K562 (cell line): ENCODE data around the gene COL11A2. TPM values are rescaled to one million over a fixed set of nuclear protein-coding genes. Genes with fewer than 3 reads are reported as not detected.

Experiments used
- CBX2 ChIP-seq: fragments of 200-600 bp; sonication (generic); IDR thresholded peaks from one replicate; pipeline ENCODE4 v1.6.1; 2012; ENCODE audit warnings: mild to moderate bottlenecking, low read length, inconsistent platforms; ENCODE audit not compliant: insufficient read depth, poor library complexity, severe bottlenecking
- CREM ChIP-seq: IDR thresholded peaks from 2 replicates; pipeline ENCODE4 v1.6.1; 2014; ENCODE audit warnings: antibody characterized with exemption, low read depth
- CTCF ChIP-seq, 3 experiments: IDR thresholded peaks in 2 of 3; conservative IDR thresholded peaks in 1 of 3; 2 replicates each; pipeline ENCODE4 v1.5.1; 2011 to 2012; ENCODE audit warnings: low read length in 3 of 3, mild to moderate bottlenecking in 3 of 3, control low read depth in 2 of 3, improper control_type of control experiment in 1 of 3, inconsistent platforms in 1 of 3, low read depth in 1 of 3, mixed read lengths in 1 of 3, moderate library complexity in 1 of 3; ENCODE audit not compliant: insufficient read depth in 2 of 3
- CTCFL ChIP-seq: IDR thresholded peaks from 2 replicates; pipeline ENCODE4 v1.6.1; 2011; ENCODE audit warnings: borderline replicate concordance, low read depth, mild to moderate bottlenecking, moderate library complexity, low read length; ENCODE audit not compliant: insufficient read depth, poor library complexity, severe bottlenecking
- ETS2 ChIP-seq: IDR thresholded peaks from 2 replicates; pipeline ENCODE4 v1.6.1; 2016; ENCODE audit warnings: borderline replicate concordance, missing genetic modification characterization, mild to moderate bottlenecking, moderate library complexity, missing compliant biosample characterization; ENCODE audit not compliant: poor library complexity, severe bottlenecking
- FOXK2 ChIP-seq, 2 experiments: fragments of 450-650 bp; IDR thresholded peaks in 1 of 2; conservative IDR thresholded peaks in 1 of 2; 2 replicates each; pipeline ENCODE4 v1.6.1; 2016; ENCODE audit warnings: low read depth in 2 of 2, mild to moderate bottlenecking in 1 of 2
- KAT7 ChIP-seq: sonication (generic); formaldehyde crosslinking; IDR thresholded peaks from 2 replicates; pipeline ENCODE4 v1.8.0; 2022; ENCODE audit warnings: missing genetic modification reagents, mild to moderate bottlenecking, borderline replicate concordance
- KDM1A ChIP-seq, 2 experiments: fragments of 450-650 bp; IDR thresholded peaks; 2 replicates each; pipeline ENCODE4 v1.6.1; 2016; ENCODE audit warnings: mild to moderate bottlenecking in 2 of 2
- MYBL2 ChIP-seq, 2 experiments: fragments of 450-650 bp in 1 of 2; sonication (generic) in 1 of 2; formaldehyde crosslinking in 1 of 2; IDR thresholded peaks; 2 replicates each; pipeline versions ENCODE4 v1.6.1 to v1.8.1; 2017 to 2022; ENCODE audit warnings: borderline replicate concordance in 1 of 2, inconsistent platforms in 1 of 2, low read depth in 1 of 2, mild to moderate bottlenecking in 1 of 2, missing genetic modification reagents in 1 of 2, moderate library complexity in 1 of 2
- RAD21 ChIP-seq, 2 experiments: fragments of 250-450 bp in 1 of 2; fragments of 450-650 bp in 1 of 2; sonication (Bioruptor Pico) in 1 of 2; formaldehyde crosslinking in 1 of 2; IDR thresholded peaks in 1 of 2; conservative IDR thresholded peaks in 1 of 2; 2 replicates each; pipeline versions ENCODE4 v1.4.0 to v1.8.0; 2020 to 2022; ENCODE audit warnings: mild to moderate bottlenecking in 2 of 2, moderate library complexity in 1 of 2
- RCOR1 ChIP-seq, 2 experiments: IDR thresholded peaks; 2 replicates each; pipeline ENCODE4 v1.6.1; 2012; ENCODE audit warnings: low read depth in 2 of 2, low read length in 2 of 2, borderline replicate concordance in 1 of 2, improper control_type of control experiment in 1 of 2
- SMARCA4 ChIP-seq: fragments of 450-650 bp; IDR thresholded peaks from 2 replicates; pipeline ENCODE4 v1.6.1; 2016
- SMARCC2 ChIP-seq: fragments of 450-650 bp; IDR thresholded peaks from 2 replicates; pipeline ENCODE4 v1.6.1; 2017; ENCODE audit warnings: antibody characterized with exemption, moderate library complexity, mild to moderate bottlenecking, low read depth
- SMC3 ChIP-seq: conservative IDR thresholded peaks from 2 replicates; pipeline ENCODE4 v1.6.1; 2011; ENCODE audit warnings: low read depth, low read length, improper control_type of control experiment; ENCODE audit not compliant: insufficient read depth
- TCFL5 ChIP-seq: fragments of 250-450 bp; sonication (Bioruptor Pico); conservative IDR thresholded peaks from 2 replicates; pipeline ENCODE4 v1.6.1; 2021; ENCODE audit warnings: mild to moderate bottlenecking, moderate library complexity, matching md5 sums
- XRCC3 ChIP-seq: fragments of 450-650 bp; IDR thresholded peaks from 2 replicates; pipeline ENCODE4 v1.6.1; 2017; ENCODE audit warnings: mild to moderate bottlenecking, moderate library complexity
- ZBTB7A ChIP-seq: IDR thresholded peaks from 2 replicates; pipeline ENCODE4 v1.6.1; 2011; ENCODE audit warnings: low read depth, mild to moderate bottlenecking, low read length, moderate library complexity, borderline replicate concordance; ENCODE audit not compliant: control insufficient read depth
- ZNF347 ChIP-seq: fragments of 450-650 bp; formaldehyde crosslinking; IDR thresholded peaks from 2 replicates; pipeline ENCODE4 v1.4.0; 2020; ENCODE audit warnings: low read depth, mild to moderate bottlenecking, moderate library complexity
- ZNF764 ChIP-seq: fragments of 250-450 bp; sonication (Bioruptor Pico); IDR thresholded peaks from 2 replicates; pipeline ENCODE4 v1.4.0; 2020; ENCODE audit warnings: low read depth, mild to moderate bottlenecking, moderate library complexity
- polyA plus RNA-seq, 8 experiments: library from polyadenylated mRNA; depleted of rRNA in 4 of 8; stranded (reverse) in 5 of 8; unstranded in 3 of 8; fragments of >200 nt; fragmentation: Nextera tagmentation in 2 of 8; fragmentation: Illumina TruSeq in 1 of 8; extraction: Ambion mirVana in 2 of 8; extraction: Trizol in 1 of 8; gene quantifications; 2 replicates each; pipeline versions ENCODE4 v1.2.1 to v1.2.3, GENCODE V29; 2011 to 2014; ENCODE audit warnings: inconsistent platforms in 1 of 8, missing spikeins in 1 of 8
- total RNA-seq, 7 experiments: library from RNA; depleted of rRNA in 6 of 7; stranded (reverse); fragments of >200 nt in 6 of 7; fragmentation: Illumina TruSeq in 2 of 7; extraction: Trizol in 2 of 7; gene quantifications; 2 replicates each; pipeline versions ENCODE4 v1.2.1 to v1.2.3, GENCODE V29; 2011 to 2021; ENCODE audit warnings: low replicate concordance in 1 of 7
- TF ChIP-seq, protein P1 (sequence below): fragments of 250-450 bp; sonication (Bioruptor Pico); IDR thresholded peaks from 2 replicates; pipeline ENCODE4 v1.5.1; 2021; ENCODE audit warnings: mild to moderate bottlenecking

COL11A2 gene
- total and polyA plus RNA-seq, 9 of the 15 experiments (the other 6 are each of a cell fraction or from before 2014, with no cell fraction given), result 0.04 to 0.35 (median 0.09) TPM; not detected in 1

GRCh38 chr6:33126101-33126714, 66.1 kb downstream of the COL11A2 start (continued):
- no peak for TF ChIP-seq KAT7 (CRISPR knock-in tag)
- TF ChIP-seq CTCF (IDR thresholded peaks at IDR 0.05 in 2 of 3, conservative IDR thresholded peaks at IDR 0.05 in 1 of 3; ENCODE audit: insufficient read depth in 2 of 3, low read depth in 1 of 3, low read length in 3 of 3), result peak; percentile 74 to 90 (median 79)
- no peak for TF ChIP-seq ETS2 (tag)
- no peak for TF ChIP-seq ZBTB7A
- TF ChIP-seq ZNF764 (CRISPR knock-in tag), result no peak
- TF ChIP-seq CREM, result no peak
- TF ChIP-seq CTCFL, result peak; percentile 87
- 0 out of 4 replicates have a peak, but pooled peaks of 1 of the 2 experiments have one; percentile 32 for TF ChIP-seq RCOR1 (IDR thresholded peaks at IDR 0.05; ENCODE audit: borderline replicate concordance in 1 of 2, low read depth in 2 of 2, low read length in 2 of 2)
- no peak for TF ChIP-seq MYBL2 (IDR thresholded peaks at IDR 0.05; ENCODE audit: low read depth)
- TF ChIP-seq MYBL2 (CRISPR knock-in tag; IDR thresholded peaks at IDR 0.05; ENCODE audit: borderline replicate concordance), result no peak
- TF ChIP-seq TCFL5 (CRISPR knock-in tag), result no peak
- TF ChIP-seq ZNF347, result no peak
- TF ChIP-seq SMARCC2, result 0 out of 2 replicates have a peak, but pooled peaks have one; percentile 22
- 0 out of 2 replicates have a peak, but pooled peaks have one; percentile 16 for TF ChIP-seq SMC3
- TF ChIP-seq, protein P1, sequence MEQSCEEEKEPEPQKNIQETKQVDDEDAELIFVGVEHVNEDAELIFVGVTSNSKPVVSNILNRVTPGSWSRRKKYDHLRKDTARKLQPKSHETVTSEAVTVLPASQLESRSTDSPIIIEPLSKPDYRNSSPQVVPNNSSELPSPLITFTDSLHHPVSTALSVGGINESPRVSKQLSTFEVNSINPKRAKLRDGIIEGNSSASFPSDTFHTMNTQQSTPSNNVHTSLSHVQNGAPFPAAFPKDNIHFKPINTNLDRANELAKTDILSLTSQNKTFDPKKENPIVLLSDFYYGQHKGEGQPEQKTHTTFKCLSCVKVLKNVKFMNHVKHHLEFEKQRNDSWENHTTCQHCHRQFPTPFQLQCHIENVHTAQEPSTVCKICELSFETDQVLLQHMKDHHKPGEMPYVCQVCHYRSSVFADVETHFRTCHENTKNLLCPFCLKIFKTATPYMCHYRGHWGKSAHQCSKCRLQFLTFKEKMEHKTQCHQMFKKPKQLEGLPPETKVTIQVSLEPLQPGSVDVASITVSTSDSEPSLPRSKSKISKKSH (CRISPR knock-in tag), result no peak
- no peak for TF ChIP-seq XRCC3
- TF ChIP-seq SMARCA4, result peak; percentile 41; the same call in 1 of the 2 replicates
- TF ChIP-seq RAD21 (CRISPR knock-in tag; conservative IDR thresholded peaks at IDR 0.05 in 1 of 2, IDR thresholded peaks at IDR 0.05 in 1 of 2), result peak in 1 of 2 experiments; percentile 41; a peak in 2 of 4 replicates
- TF ChIP-seq CBX2, result no peak
- no peak for TF ChIP-seq FOXK2 (conservative IDR thresholded peaks at IDR 0.05 in 1 of 2, IDR thresholded peaks at IDR 0.05 in 1 of 2; ENCODE audit: low read depth in 2 of 2)
- no peak for TF ChIP-seq KDM1A (IDR thresholded peaks at IDR 0.05)
- TF ChIP-seq, all 486 proteins: peak for 10
